Keratinocyte (primary cell): ENCODE measurements around the gene ATP8A1. TPM values are rescaled to one million over a fixed set of nuclear protein-coding genes. Genes with fewer than 3 reads are reported as not detected.

ENCODE experiments used
- DNase-seq: peaks from one replicate; pipeline ENCODE4 v3.0.0-alpha.2; 2011; ENCODE audit warnings: low read depth, missing footprints, low spot score
- FAIRE-seq: peaks from 2 replicates; lab custom pipeline; 2011; peaks lifted over from hg19 to GRCh38; lab: Jason Lieb, UNC
- H2AFZ ChIP-seq: 2 replicates; pipeline ENCODE4 v1.6.0; 2012; ENCODE audit warnings: low read length, control low read depth, inconsistent platforms; ENCODE audit not compliant: control insufficient read depth
- H3K27ac ChIP-seq: 2 replicates; pipeline ENCODE4 v1.5.1; 2011; ENCODE audit warnings: low read length; ENCODE audit not compliant: control insufficient read depth, insufficient read depth
- H3K27me3 ChIP-seq: 3 replicates; pipeline ENCODE4 v1.6.0; 2011; ENCODE audit warnings: low read length; ENCODE audit not compliant: control insufficient read depth, insufficient read depth; ENCODE audit errors: extremely low read depth
- H3K36me3 ChIP-seq, 2 experiments: 2 replicates in 1 of 2; 3 replicates in 1 of 2; pipeline ENCODE4 v1.5.1; 2011; ENCODE audit warnings: low read length in 2 of 2, mild to moderate bottlenecking in 1 of 2; ENCODE audit not compliant: control insufficient read depth in 2 of 2, insufficient read depth in 2 of 2; ENCODE audit errors: extremely low read depth in 1 of 2
- H3K4me1 ChIP-seq: 3 replicates; pipeline ENCODE4 v1.5.1; 2011; ENCODE audit warnings: low read length; ENCODE audit not compliant: control insufficient read depth, insufficient read depth; ENCODE audit errors: extremely low read depth
- H3K4me2 ChIP-seq: 3 replicates; pipeline ENCODE4 v1.6.0; 2011; ENCODE audit warnings: low read depth, low read length; ENCODE audit not compliant: control insufficient read depth, insufficient read depth; ENCODE audit errors: extremely low read depth
- H3K4me3 ChIP-seq, 3 experiments: fragments of 200-600 bp in 1 of 3; sonication (generic) in 1 of 3; 2 replicates in 2 of 3; 3 replicates in 1 of 3; pipeline ENCODE4 v1.5.1; 2011 to 2016; ENCODE audit warnings: low read length in 3 of 3, mild to moderate bottlenecking in 3 of 3, control low read depth in 2 of 3, inconsistent platforms in 1 of 3, low read depth in 1 of 3, mixed read lengths in 1 of 3, mixed run types in 1 of 3, moderate library complexity in 1 of 3; ENCODE audit not compliant: control insufficient read depth in 2 of 3, insufficient read depth in 2 of 3; ENCODE audit errors: extremely low read depth in 1 of 3
- H3K79me2 ChIP-seq: 2 replicates; pipeline ENCODE4 v1.6.0; 2012; ENCODE audit warnings: low read length; ENCODE audit not compliant: control insufficient read depth, insufficient read depth
- H3K9ac ChIP-seq: 3 replicates; pipeline ENCODE4 v1.6.0; 2011; ENCODE audit warnings: low read length; ENCODE audit not compliant: control insufficient read depth, insufficient read depth; ENCODE audit errors: extremely low read depth
- H3K9me1 ChIP-seq: 3 replicates; pipeline ENCODE4 v1.6.0; 2011; ENCODE audit warnings: low read length; ENCODE audit not compliant: control insufficient read depth, insufficient read depth; ENCODE audit errors: extremely low read depth
- H3K9me3 ChIP-seq: 2 replicates; pipeline ENCODE4 v1.5.1; 2012; ENCODE audit warnings: low read depth, low read length; ENCODE audit not compliant: control insufficient read depth
- H4K20me1 ChIP-seq: 3 replicates; pipeline ENCODE4 v1.6.0; 2011; ENCODE audit warnings: low read length; ENCODE audit not compliant: control insufficient read depth, insufficient read depth; ENCODE audit errors: extremely low read depth
- CTCF ChIP-seq, 3 experiments: IDR thresholded peaks in 1 of 3; conservative IDR thresholded peaks in 1 of 3; optimal IDR thresholded peaks in 1 of 3; 2 replicates in 2 of 3; 3 replicates in 1 of 3; pipeline versions ENCODE3 to v1.5.1; 2011; ENCODE audit warnings: low read length in 3 of 3, mild to moderate bottlenecking in 3 of 3, moderate library complexity in 2 of 3, control low read depth in 1 of 3, inconsistent platforms in 1 of 3; ENCODE audit not compliant: insufficient read depth in 2 of 3; ENCODE audit errors: extremely low read depth in 1 of 3
- EZH2 ChIP-seq: IDR thresholded peaks from one replicate; pipeline ENCODE4 v1.6.1; 2012; ENCODE audit warnings: inconsistent platforms, mild to moderate bottlenecking, low read length, moderate library complexity
- dilution Hi-C: fragments of 300-500 bp; cut with MboI; formaldehyde crosslinking; loops from one replicate; pipeline ENCODE4 v1.7.0; 2020; ENCODE audit warnings: low sequenced_read_pairs; ENCODE audit not compliant: extremely low pct_ligation_motif_present
- polyA plus RNA-seq, 5 experiments: library from polyadenylated mRNA; depleted of rRNA in 3 of 5; stranded (reverse) in 3 of 5; stranded (forward) in 1 of 5; unstranded in 1 of 5; fragments of >200 nt; gene quantifications; 1 replicate in 1 of 5; 2 replicates in 3 of 5; 3 replicates in 1 of 5; pipeline versions ENCODE4 v1.2.1 to v1.2.3, GENCODE V29; 2011 to 2012; ENCODE audit warnings: missing spikeins in 2 of 5, low read depth in 1 of 5, low replicate concordance in 1 of 5

ATP8A1 gene
- polyA plus RNA-seq, 1 donor (not counting 4 experiments of a cell fraction or from before 2014, with no cell fraction given), result 0.20 TPM

- no peak overlapping the region for H3K27ac ChIP-seq
- dilution Hi-C loops, result no loop called here
- H3K36me3 ChIP-seq, result no peaks in the 10 kb centered on the region
- H4K20me1 ChIP-seq, result no peaks in the 10 kb centered on the region
- no peaks in the 10 kb centered on the region for H3K4me1 ChIP-seq
- H3K9me3 ChIP-seq, result no peaks in the 10 kb centered on the region
- H3K27me3 ChIP-seq, result no peaks in the 10 kb centered on the region
- no peak overlapping the region for H3K4me2 ChIP-seq
- TF ChIP-seq CTCF (optimal IDR thresholded peaks at IDR 0.05 in 1 of 3, IDR thresholded peaks at IDR 0.05 in 1 of 3, conservative IDR thresholded peaks at IDR 0.05 in 1 of 3; ENCODE audit: extremely low read depth in 1 of 3, insufficient read depth in 2 of 3, low read length in 3 of 3) (no peak), EZH2 (no peak)
- H3K4me3 ChIP-seq, result no peak overlapping the region
- H3K79me2 ChIP-seq, result no peaks in the 10 kb centered on the region
- no peak for FAIRE-seq
- no peak overlapping the region for H2AFZ ChIP-seq
- H3K9me1 ChIP-seq, result no peaks in the 10 kb centered on the region
- no peak for DNase-seq
- no peak overlapping the region for H3K9ac ChIP-seq
Measured at GRCh38 chr4:42643685-42644084, 13.2 kb downstream of the ATP8A1 start.

- Histone ChIP-seq H3K36me3 (no peaks in the 10 kb centered on the region), H3K9ac (no peak overlapping the region), H3K9me3 (no peaks in the 10 kb centered on the region), H3K79me2 (no peaks in the 10 kb centered on the region), H4K20me1 (no peaks in the 10 kb centered on the region), H2AFZ (no peak overlapping the region), H3K27ac (no peak overlapping the region), H3K27me3 (no peaks in the 10 kb centered on the region), H3K9me1 (no peaks in the 10 kb centered on the region), H3K4me1 (no peaks in the 10 kb centered on the region), H3K4me2 (no peak overlapping the region), H3K4me3 (no peak overlapping the region)
- FAIRE-seq (no peak), DNase-seq (no peak)
- no peak for TF ChIP-seq EZH2
- TF ChIP-seq CTCF (optimal IDR thresholded peaks at IDR 0.05 in 1 of 3, IDR thresholded peaks at IDR 0.05 in 1 of 3, conservative IDR thresholded peaks at IDR 0.05 in 1 of 3; ENCODE audit: extremely low read depth in 1 of 3, insufficient read depth in 2 of 3, low read length in 3 of 3), result no peak
- dilution Hi-C loops, result no loop called here
Measured at GRCh38 chr4:42642845-42643615, 13.9 kb downstream of the ATP8A1 start.
